Panc1 (cell line): ENCODE results near the gene SPATA3. TPM values are rescaled to one million over a fixed set of nuclear protein-coding genes. Genes with fewer than 3 reads are reported as not detected.

Experiments
- ATAC-seq: fragments of 200-7000 bp; cut with Tn5 transposase; 2 replicates; pipeline ENCODE4 v1.9.1; 2020; ENCODE audit warnings: mild to moderate bottlenecking, moderate library complexity
- BruUV-seq: library from RNA; stranded (reverse); fragments of 400-500 nt; replicated peaks from 2 replicates; lab custom pipeline; 2021; lab: Mats Ljungman, UMichigan
- CTCF ChIA-PET: fragments of 300-600 bp; sonication (Branson Sonifier 250); formaldehyde crosslinking; loops from one replicate; lab custom pipeline; 2022; ENCODE audit warnings: antibody characterized with exemption; lab: Charles Lee
- POLR2A ChIA-PET: fragments of 300-600 bp; sonication (Branson Sonifier 250); formaldehyde crosslinking; loops from one replicate; lab custom pipeline; 2022; ENCODE audit warnings: antibody characterized with exemption; lab: Charles Lee
- DNase-seq: peaks from one replicate; pipeline ENCODE4 v3.0.0-alpha.2; 2010; ENCODE audit warnings: low read depth, low spot score
- H3K27ac ChIP-seq: 2 replicates; pipeline ENCODE4 v1.5.1; 2011; ENCODE audit warnings: mild to moderate bottlenecking, low read length, inconsistent platforms
- H3K27me3 ChIP-seq: fragments of 200-500 bp; sonication (Bioruptor generic); 2 replicates; pipeline ENCODE4 v1.6.0; 2014; ENCODE audit warnings: low read length, inconsistent platforms; ENCODE audit not compliant: control insufficient read depth, insufficient read depth
- H3K36me3 ChIP-seq: fragments of 200-500 bp; sonication (Bioruptor generic); 2 replicates; pipeline ENCODE4 v1.5.1; 2014; ENCODE audit warnings: inconsistent platforms, mild to moderate bottlenecking, low read length, moderate library complexity; ENCODE audit not compliant: control insufficient read depth, insufficient read depth
- H3K4me1 ChIP-seq: 2 replicates; pipeline ENCODE4 v1.5.1; 2011; ENCODE audit warnings: inconsistent platforms, mild to moderate bottlenecking, low read length, moderate library complexity; ENCODE audit not compliant: control insufficient read depth, insufficient read depth
- H3K4me3 ChIP-seq, 2 experiments: 2 replicates each; pipeline ENCODE4 v1.5.1; 2011 to 2012; ENCODE audit warnings: low read depth in 2 of 2, low read length in 2 of 2, mild to moderate bottlenecking in 2 of 2, inconsistent platforms in 1 of 2, moderate library complexity in 1 of 2
- H3K9me3 ChIP-seq: fragments of 200-500 bp; sonication (Bioruptor generic); 2 replicates; pipeline ENCODE4 v1.5.1; 2014; ENCODE audit warnings: low read depth, mild to moderate bottlenecking, inconsistent platforms, low read length, moderate library complexity; ENCODE audit not compliant: control insufficient read depth, insufficient read depth
- POLR2AphosphoS5 ChIP-seq: IDR thresholded peaks from 2 replicates; pipeline ENCODE4 v1.6.1; 2012; ENCODE audit warnings: mild to moderate bottlenecking, low read depth, low read length, moderate library complexity
- REST ChIP-seq, 2 experiments: IDR thresholded peaks; 2 replicates each; pipeline ENCODE4 v1.6.1; 2011 to 2012; ENCODE audit warnings: low read depth in 2 of 2, control low read depth in 1 of 2, low read length in 1 of 2, mild to moderate bottlenecking in 1 of 2, moderate library complexity in 1 of 2; ENCODE audit not compliant: insufficient read depth in 1 of 2
- SIN3A ChIP-seq: IDR thresholded peaks from 2 replicates; pipeline ENCODE4 v1.6.1; 2012; ENCODE audit warnings: low read depth, mild to moderate bottlenecking, low read length, moderate library complexity, borderline replicate concordance; ENCODE audit not compliant: insufficient read depth
- TCF7L2 ChIP-seq: IDR thresholded peaks from 2 replicates; pipeline ENCODE4 v1.6.1; 2011; ENCODE audit warnings: mild to moderate bottlenecking, low read depth, low read length, inconsistent platforms
- in situ Hi-C: cut with HindIII; loops from 2 replicates; pipeline ENCODE4 v1.10.0; 2016; ENCODE audit warnings: low sequenced_read_pairs, low pct_unique_long_range_greater_than_20kb
- intact Hi-C: fragments of 100-400 bp; cut with micrococcal nuclease; formaldehyde crosslinking; loops from one replicate; pipeline ENCODE4 v1.10.0; 2022; ENCODE audit not compliant: unreplicated experiment
- total RNA-seq: library from RNA; stranded (reverse); gene quantifications from one replicate; pipeline ENCODE4 v1.2.1, GENCODE V29; 2021; ENCODE audit not compliant: unreplicated experiment
- TF ChIP-seq, protein P1 (sequence below): fragments of 450-650 bp; IDR thresholded peaks from 2 replicates; pipeline ENCODE4 v1.5.1; 2017; ENCODE audit warnings: mild to moderate bottlenecking

The SPATA3 gene
- total RNA-seq, 1 experiment from 2014 or later, result not detected

GRCh38 chr2:231032575-231033140 is 36.7 kb downstream of the SPATA3 start:
- CTCF ChIA-PET, result interaction anchor here (0.8 kb wide), 1 partner anchor 16 kb away, joined by 14 read pairs; no protein-coding TSS in a partner anchor
- peaks cover 12% of the 10 kb centered on the region for H3K27me3 ChIP-seq
- H3K4me1 ChIP-seq, result peaks cover 3% of the 10 kb centered on the region; the same call in 1 of the 2 replicates

DNA sequence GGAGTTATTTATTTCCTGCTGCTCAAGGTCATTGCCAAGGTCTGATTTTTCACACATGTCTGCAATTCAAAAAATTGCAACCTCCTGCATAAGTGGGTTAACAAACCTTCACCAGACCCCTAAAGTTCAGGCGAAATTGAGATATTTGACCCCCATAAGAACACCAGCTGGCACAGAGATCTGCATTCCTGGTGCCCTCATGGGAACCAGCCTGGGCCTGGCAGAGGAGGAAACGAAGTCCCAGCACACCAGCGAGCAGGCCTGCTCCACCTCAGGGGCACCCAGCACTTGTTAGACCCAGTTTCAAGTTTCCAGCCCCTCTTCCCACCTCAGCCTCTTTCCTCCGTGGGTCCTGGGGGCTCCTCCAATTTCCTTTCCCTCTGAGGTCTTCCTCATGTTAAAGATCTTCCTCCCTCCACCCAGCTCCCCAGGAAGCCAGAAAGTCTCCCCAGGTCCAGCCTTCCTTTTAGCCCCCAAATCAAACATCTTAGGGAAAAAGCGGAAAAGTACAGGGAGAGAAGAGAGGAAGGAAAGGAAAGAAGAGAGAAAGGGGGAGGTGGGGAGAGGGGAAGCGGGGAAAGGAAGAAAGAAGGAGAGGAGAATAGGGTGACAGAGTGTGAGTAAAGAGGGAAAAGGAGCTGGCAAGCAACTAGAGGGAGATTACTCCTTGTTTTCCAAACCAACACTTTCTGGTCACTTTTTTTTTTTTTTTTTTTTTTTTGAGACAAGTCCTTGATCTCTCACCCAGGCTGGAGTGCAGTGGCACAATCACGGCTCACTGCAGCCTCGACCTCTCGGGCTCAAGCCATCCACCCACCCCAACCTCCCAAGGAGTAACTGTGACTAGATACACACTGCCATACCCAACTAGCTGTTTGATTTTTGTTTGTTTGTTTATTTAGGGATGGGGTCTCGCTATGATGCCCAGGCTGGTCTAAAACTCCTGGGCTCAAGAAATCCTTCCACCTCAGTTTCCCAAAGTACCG is 37.5 kb downstream of the SPATA3 start:
- Histone ChIP-seq H3K9me3 (no peaks in the 10 kb centered on the region), H3K4me1 (peaks cover 3% of the 10 kb centered on the region; the same call in 1 of the 2 replicates), H3K27ac (no peak overlapping the region), H3K27me3 (peaks cover 12% of the 10 kb centered on the region), H3K4me3 (no peak overlapping the region), H3K36me3 (no peaks in the 10 kb centered on the region)
- TF ChIP-seq SIN3A, result no peak
- TF ChIP-seq POLR2AphosphoS5, result no peak
- no peak for TF ChIP-seq REST (IDR thresholded peaks at IDR 0.05; ENCODE audit: insufficient read depth in 1 of 2, low read depth in 2 of 2, low read length in 1 of 2)
- TF ChIP-seq TCF7L2, result no peak
- TF ChIP-seq, protein P1, sequence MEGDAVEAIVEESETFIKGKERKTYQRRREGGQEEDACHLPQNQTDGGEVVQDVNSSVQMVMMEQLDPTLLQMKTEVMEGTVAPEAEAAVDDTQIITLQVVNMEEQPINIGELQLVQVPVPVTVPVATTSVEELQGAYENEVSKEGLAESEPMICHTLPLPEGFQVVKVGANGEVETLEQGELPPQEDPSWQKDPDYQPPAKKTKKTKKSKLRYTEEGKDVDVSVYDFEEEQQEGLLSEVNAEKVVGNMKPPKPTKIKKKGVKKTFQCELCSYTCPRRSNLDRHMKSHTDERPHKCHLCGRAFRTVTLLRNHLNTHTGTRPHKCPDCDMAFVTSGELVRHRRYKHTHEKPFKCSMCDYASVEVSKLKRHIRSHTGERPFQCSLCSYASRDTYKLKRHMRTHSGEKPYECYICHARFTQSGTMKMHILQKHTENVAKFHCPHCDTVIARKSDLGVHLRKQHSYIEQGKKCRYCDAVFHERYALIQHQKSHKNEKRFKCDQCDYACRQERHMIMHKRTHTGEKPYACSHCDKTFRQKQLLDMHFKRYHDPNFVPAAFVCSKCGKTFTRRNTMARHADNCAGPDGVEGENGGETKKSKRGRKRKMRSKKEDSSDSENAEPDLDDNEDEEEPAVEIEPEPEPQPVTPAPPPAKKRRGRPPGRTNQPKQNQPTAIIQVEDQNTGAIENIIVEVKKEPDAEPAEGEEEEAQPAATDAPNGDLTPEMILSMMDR, result no peak
- DNase-seq (no peak), ATAC-seq (no peak)
- intact Hi-C loops (no loop called here), in situ Hi-C loops (no loop called here)
- no TSS peak for BruUV-seq
- POLR2A ChIA-PET, result no interaction called here
- CTCF ChIA-PET, result interaction anchor here (0.6 to 0.8 kb wide), 2 partner anchors 17 to 99 kb away, joined by 3 to 14 read pairs; no protein-coding TSS in a partner anchor

More at GRCh38 chr2:231032575-231033140, 36.7 kb downstream of the SPATA3 start:
- Histone ChIP-seq H3K9me3 (no peaks in the 10 kb centered on the region), H3K27ac (no peak overlapping the region), H3K4me3 (no peak overlapping the region), H3K36me3 (no peaks in the 10 kb centered on the region)
- in situ Hi-C loops, result no loop called here
- POLR2A ChIA-PET, result no interaction called here
- ATAC-seq (no peak), DNase-seq (no peak)
- intact Hi-C loops, result no loop called here
- no TSS peak for BruUV-seq
- TF ChIP-seq POLR2AphosphoS5 (no peak), REST (IDR thresholded peaks at IDR 0.05; ENCODE audit: insufficient read depth in 1 of 2, low read depth in 2 of 2, low read length in 1 of 2) (no peak), SIN3A (no peak), TCF7L2 (no peak)
